Measurements from ENCODE around the gene ATP1B1. TPM values are rescaled to one million over a fixed set of nuclear protein-coding genes. Genes with fewer than 3 reads are reported as not detected.
A peak's percentile ranks its signal among the peaks of the same experiment; 100 is the strongest.

ATP1B1 gene
- total RNA-seq, 1 experiment from 2014 or later, result 44.4 TPM

GRCh38 chr1:169078163-169078883, 28.2 kb upstream of the ATP1B1 start:
- Histone ChIP-seq H3K27ac (ENCODE audit: insufficient read length, low read depth, low read length) (no peak overlapping the region), H2AK5ac (ENCODE audit: insufficient read length, low read length) (no peak overlapping the region), H3K23ac (ENCODE audit: insufficient read length, low read depth, low read length) (no peak overlapping the region), H3K79me1 (ENCODE audit: insufficient read depth, low read depth, low read length, poor library complexity, severe bottlenecking) (no peaks in the 10 kb centered on the region), H2BK120ac (ENCODE audit: low read depth, low read length, poor library complexity, severe bottlenecking) (no peak overlapping the region), H2AFZ (ENCODE audit: low read length) (no peak overlapping the region), H4K20me1 (ENCODE audit: control insufficient read depth, insufficient read depth, insufficient read length) (no peaks in the 10 kb centered on the region), H2BK12ac (ENCODE audit: insufficient read length, low read depth, low read length) (no peak overlapping the region), H4K91ac (ENCODE audit: insufficient read length, low read depth, low read length) (no peak overlapping the region), H4K5ac (ENCODE audit: insufficient read length, low read depth, low read length) (no peak overlapping the region), H3K27me3 (ENCODE audit: insufficient read depth, low read length) (no peaks in the 10 kb centered on the region), H3K56ac (ENCODE audit: insufficient read length, low read depth, low read length) (no peak overlapping the region), H2BK5ac (ENCODE audit: insufficient read length, low read length) (no peak overlapping the region), H3K18ac (ENCODE audit: insufficient read length, low read depth, low read length) (no peak overlapping the region), H2BK20ac (ENCODE audit: low read depth, low read length, poor library complexity, severe bottlenecking) (no peak overlapping the region), H3K14ac (ENCODE audit: insufficient read depth, low read length) (no peak overlapping the region), H3K9me3 (ENCODE audit: control insufficient read depth, low read depth, low read length) (no peaks in the 10 kb centered on the region), H3K9ac (ENCODE audit: extremely low read depth, insufficient read length, low read length) (no peak overlapping the region), H3K79me2 (ENCODE audit: insufficient read depth, low read length) (no peaks in the 10 kb centered on the region), H3K4ac (ENCODE audit: low read depth, low read length) (no peak overlapping the region), H2BK15ac (ENCODE audit: low read depth, low read length) (no peak overlapping the region), H3K23me2 (ENCODE audit: insufficient read length, low read depth, low read length, poor library complexity, severe bottlenecking) (no peaks in the 10 kb centered on the region), H3K4me2 (ENCODE audit: insufficient read depth, insufficient read length, low read length) (no peak overlapping the region), H3T11ph (ENCODE audit: low read length) (no peak overlapping the region), H4K8ac (replicated peaks; ENCODE audit: insufficient read length, low read depth, low read length) (no peak overlapping the region), H3K4me1 (ENCODE audit: insufficient read depth, low read length) (no peaks in the 10 kb centered on the region)
- Mint-ChIP-seq H3K27me3 (ENCODE audit: low read depth) (no peaks in the 10 kb centered on the region; the same call in 1 of the 2 replicates), H3K4me3 (no peak overlapping the region), H3K4me1 (peaks cover 16 to 20% of the 10 kb centered on the region in 2 experiments), H3K9me3 (no peaks in the 10 kb centered on the region), H3K27ac (peak overlapping the region in 1 of 3 experiments; percentile 55; a peak in 1 of 7 replicates), H3K36me3 (ENCODE audit: insufficient read depth in 1 of 3, low read depth in 3 of 3) (no peaks in the 10 kb centered on the region)
- no peak for DNase-seq
- TF ChIP-seq CTCF (conservative IDR thresholded peaks at IDR 0.05), result no peak
- no CpG with 5 or more reads among the region's 1 CpG for WGBS (ENCODE audit: extremely low coverage, insufficient read length, low lambda C conversion rate)

All from H9 (cell line).